ENCODE data around the gene KDELR3. TPM values are rescaled to one million over a fixed set of nuclear protein-coding genes. Genes with fewer than 3 reads are reported as not detected.

KDELR3 gene
- total RNA-seq, 1 donor from 2014 or later = not detected

- Mint-ChIP-seq H3K4me1 (ENCODE audit: low read depth, unreplicated experiment) (peaks cover 2% of the 10 kb centered on the region), H3K27me3 (ENCODE audit: unreplicated experiment) (no peaks in the 10 kb centered on the region), H3K27ac (ENCODE audit: unreplicated experiment) (no peak overlapping the region), H3K36me3 (ENCODE audit: unreplicated experiment) (no peaks in the 10 kb centered on the region), H3K9me3 (ENCODE audit: unreplicated experiment) (no peaks in the 10 kb centered on the region), H3K4me3 (ENCODE audit: unreplicated experiment) (no peak overlapping the region)
- TF ChIP-seq, protein P1, sequence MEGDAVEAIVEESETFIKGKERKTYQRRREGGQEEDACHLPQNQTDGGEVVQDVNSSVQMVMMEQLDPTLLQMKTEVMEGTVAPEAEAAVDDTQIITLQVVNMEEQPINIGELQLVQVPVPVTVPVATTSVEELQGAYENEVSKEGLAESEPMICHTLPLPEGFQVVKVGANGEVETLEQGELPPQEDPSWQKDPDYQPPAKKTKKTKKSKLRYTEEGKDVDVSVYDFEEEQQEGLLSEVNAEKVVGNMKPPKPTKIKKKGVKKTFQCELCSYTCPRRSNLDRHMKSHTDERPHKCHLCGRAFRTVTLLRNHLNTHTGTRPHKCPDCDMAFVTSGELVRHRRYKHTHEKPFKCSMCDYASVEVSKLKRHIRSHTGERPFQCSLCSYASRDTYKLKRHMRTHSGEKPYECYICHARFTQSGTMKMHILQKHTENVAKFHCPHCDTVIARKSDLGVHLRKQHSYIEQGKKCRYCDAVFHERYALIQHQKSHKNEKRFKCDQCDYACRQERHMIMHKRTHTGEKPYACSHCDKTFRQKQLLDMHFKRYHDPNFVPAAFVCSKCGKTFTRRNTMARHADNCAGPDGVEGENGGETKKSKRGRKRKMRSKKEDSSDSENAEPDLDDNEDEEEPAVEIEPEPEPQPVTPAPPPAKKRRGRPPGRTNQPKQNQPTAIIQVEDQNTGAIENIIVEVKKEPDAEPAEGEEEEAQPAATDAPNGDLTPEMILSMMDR (IDR thresholded peaks at IDR 0.05; ENCODE audit: partially characterized antibody, unreplicated experiment) = no peak
- DNase-seq = no peak
Observed at GRCh38 chr22:38432264-38432663, 35.6 kb upstream of the KDELR3 start.

DNA sequence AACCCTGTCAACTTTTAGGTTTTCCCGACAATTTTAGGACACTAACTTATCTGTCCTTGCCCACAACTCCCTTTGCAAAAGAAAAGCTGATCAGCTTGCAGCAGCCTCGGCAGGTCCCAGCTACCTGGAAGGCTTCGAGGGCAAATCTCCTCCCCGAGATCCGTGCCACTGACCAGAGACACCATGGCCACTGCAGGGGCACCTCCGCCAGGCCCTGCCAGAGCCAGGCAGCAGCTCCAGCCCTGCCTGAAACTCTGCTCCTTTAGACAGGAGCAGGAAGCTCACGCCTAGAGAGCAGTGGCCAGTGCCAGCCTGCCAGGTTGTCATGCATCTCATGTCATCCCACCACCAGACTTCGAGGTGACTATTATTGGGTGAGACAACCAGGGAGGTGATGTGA lies 34.0 kb upstream of the KDELR3 start:
- TF ChIP-seq, protein P1 (IDR thresholded peaks at IDR 0.05; ENCODE audit: partially characterized antibody, unreplicated experiment) = no peak
- DNase-seq = no peak
- H3K4me1 Mint-ChIP-seq (ENCODE audit: low read depth, unreplicated experiment) = peaks cover 2% of the 10 kb centered on the region
- peaks cover 4% of the 10 kb centered on the region for H3K9me3 Mint-ChIP-seq (ENCODE audit: unreplicated experiment)
- no peak overlapping the region for H3K4me3 Mint-ChIP-seq (ENCODE audit: unreplicated experiment)
- H3K36me3 Mint-ChIP-seq (ENCODE audit: unreplicated experiment) = no peaks in the 10 kb centered on the region
- peaks cover 2% of the 10 kb centered on the region for H3K27me3 Mint-ChIP-seq (ENCODE audit: unreplicated experiment)
- H3K27ac Mint-ChIP-seq (ENCODE audit: unreplicated experiment) = no peak overlapping the region

DNA sequence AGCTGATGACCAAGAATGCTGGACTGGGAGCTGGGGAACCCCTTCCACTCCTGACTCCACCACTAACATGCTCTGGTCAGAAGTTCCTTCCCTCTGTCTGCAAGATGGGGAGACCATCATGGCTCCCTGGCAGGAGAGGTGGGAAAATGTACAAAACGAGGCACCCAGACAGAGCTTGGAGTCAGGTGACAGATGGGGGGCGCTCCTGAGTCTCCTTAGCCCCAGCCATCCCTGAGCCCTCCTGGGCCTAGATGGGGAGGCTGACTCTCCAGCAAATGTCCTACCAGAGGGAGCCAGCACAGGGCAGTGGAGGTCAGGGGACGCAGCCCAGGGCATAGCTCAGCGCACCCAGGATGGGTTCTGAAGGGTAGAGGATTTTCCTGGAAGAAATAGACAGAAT lies 32.9 kb upstream of the KDELR3 start:
- H3K27me3 Mint-ChIP-seq (ENCODE audit: unreplicated experiment) = peaks cover 2% of the 10 kb centered on the region
- TF ChIP-seq, protein P1 (IDR thresholded peaks at IDR 0.05; ENCODE audit: partially characterized antibody, unreplicated experiment) = no peak
- no peak overlapping the region for H3K27ac Mint-ChIP-seq (ENCODE audit: unreplicated experiment)
- peaks cover 4% of the 10 kb centered on the region for H3K9me3 Mint-ChIP-seq (ENCODE audit: unreplicated experiment)
- no peak overlapping the region for H3K4me3 Mint-ChIP-seq (ENCODE audit: unreplicated experiment)
- DNase-seq = no peak
- no peaks in the 10 kb centered on the region for H3K36me3 Mint-ChIP-seq (ENCODE audit: unreplicated experiment)
- H3K4me1 Mint-ChIP-seq (ENCODE audit: low read depth, unreplicated experiment) = no peaks in the 10 kb centered on the region

DNA sequence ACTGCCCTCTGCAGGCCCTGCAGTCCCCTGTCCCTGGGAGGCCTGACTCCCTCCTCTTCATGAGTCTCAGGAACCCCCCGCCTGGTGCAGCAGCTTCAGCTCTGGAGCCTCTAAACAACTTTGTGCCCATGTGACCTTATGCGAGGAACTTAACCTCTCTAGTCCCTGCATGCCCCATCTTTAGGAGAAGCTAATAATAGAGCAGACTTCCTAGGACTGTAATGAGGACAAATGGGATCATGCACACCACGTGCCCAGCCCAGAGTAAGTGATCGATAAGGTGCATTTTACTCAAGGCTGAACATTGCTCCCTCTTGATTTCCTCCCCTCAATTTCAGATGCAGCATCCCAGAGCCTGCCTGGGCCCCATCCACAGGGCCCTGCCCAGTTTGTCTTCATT lies 31.9 kb upstream of the KDELR3 start:
- Mint-ChIP-seq H3K36me3 (ENCODE audit: unreplicated experiment) (no peaks in the 10 kb centered on the region), H3K9me3 (ENCODE audit: unreplicated experiment) (peaks cover 4% of the 10 kb centered on the region), H3K4me3 (ENCODE audit: unreplicated experiment) (no peak overlapping the region), H3K4me1 (ENCODE audit: low read depth, unreplicated experiment) (no peaks in the 10 kb centered on the region), H3K27me3 (ENCODE audit: unreplicated experiment) (peaks cover 8% of the 10 kb centered on the region), H3K27ac (ENCODE audit: unreplicated experiment) (no peak overlapping the region)
- no peak for DNase-seq
- TF ChIP-seq, protein P1 (IDR thresholded peaks at IDR 0.05; ENCODE audit: partially characterized antibody, unreplicated experiment) = no peak

GRCh38 chr22:38436629-38437395 lies 31.1 kb upstream of the KDELR3 start:
- no peak overlapping the region for H3K27ac Mint-ChIP-seq (ENCODE audit: unreplicated experiment)

More at GRCh38 chr22:38436629-38437395, 31.1 kb upstream of the KDELR3 start:
- Mint-ChIP-seq H3K4me1 (ENCODE audit: low read depth, unreplicated experiment) (no peaks in the 10 kb centered on the region), H3K4me3 (ENCODE audit: unreplicated experiment) (no peak overlapping the region), H3K36me3 (ENCODE audit: unreplicated experiment) (no peaks in the 10 kb centered on the region), H3K27me3 (ENCODE audit: unreplicated experiment) (peaks cover 8% of the 10 kb centered on the region), H3K9me3 (ENCODE audit: unreplicated experiment) (peaks cover 4% of the 10 kb centered on the region)
- TF ChIP-seq, protein P1 (IDR thresholded peaks at IDR 0.05; ENCODE audit: partially characterized antibody, unreplicated experiment) = no peak
- DNase-seq = no peak
